Liver (tissue), 3 donors: ENCODE data around the gene CRYBG1.

Source experiments
- CTCF ChIP-seq: fragments of 150-350 bp; IDR thresholded peaks from 2 replicates; pipeline ENCODE4 v1.5.1; 2017; ENCODE audit warnings: improper control_type of control experiment, low read depth, low read length; ENCODE audit not compliant: missing input control
- FOXA1 ChIP-seq: IDR thresholded peaks from 2 replicates; pipeline ENCODE4 v1.6.1; 2016; ENCODE audit warnings: antibody characterized with exemption
- RAD21 ChIP-seq, 2 donors: IDR thresholded peaks; 2 replicates each; pipeline ENCODE4 v1.6.1; 2016; ENCODE audit warnings: antibody characterized with exemption in 2 of 2, mild to moderate bottlenecking in 2 of 2
- RXRA ChIP-seq, 2 donors: IDR thresholded peaks; 2 replicates each; pipeline ENCODE4 v1.6.1; 2017 to 2018; ENCODE audit warnings: antibody characterized with exemption in 2 of 2, mild to moderate bottlenecking in 1 of 2
- SP1 ChIP-seq: IDR thresholded peaks from 2 replicates; pipeline ENCODE4 v1.6.1; 2018; ENCODE audit warnings: antibody characterized with exemption, mild to moderate bottlenecking
- YY1 ChIP-seq: IDR thresholded peaks from 2 replicates; pipeline ENCODE4 v1.6.1; 2016; ENCODE audit warnings: antibody characterized with exemption, mild to moderate bottlenecking
- ZBTB33 ChIP-seq: IDR thresholded peaks from 2 replicates; pipeline ENCODE4 v1.6.1; 2016; ENCODE audit warnings: antibody characterized with exemption
- donor health status: healthy.
- donor health status: healthy.

GRCh38 chr6:106421496-106421895, 61.0 kb downstream of the CRYBG1 start:
- TF ChIP-seq CTCF (no peak), ZBTB33 (no peak), YY1 (no peak), RAD21 (IDR thresholded peaks at IDR 0.05) (no peak), FOXA1 (no peak), RXRA (IDR thresholded peaks at IDR 0.05) (no peak), SP1 (no peak)
